ENCODE data around the gene MEGF10.

Gene MEGF10

DNA sequence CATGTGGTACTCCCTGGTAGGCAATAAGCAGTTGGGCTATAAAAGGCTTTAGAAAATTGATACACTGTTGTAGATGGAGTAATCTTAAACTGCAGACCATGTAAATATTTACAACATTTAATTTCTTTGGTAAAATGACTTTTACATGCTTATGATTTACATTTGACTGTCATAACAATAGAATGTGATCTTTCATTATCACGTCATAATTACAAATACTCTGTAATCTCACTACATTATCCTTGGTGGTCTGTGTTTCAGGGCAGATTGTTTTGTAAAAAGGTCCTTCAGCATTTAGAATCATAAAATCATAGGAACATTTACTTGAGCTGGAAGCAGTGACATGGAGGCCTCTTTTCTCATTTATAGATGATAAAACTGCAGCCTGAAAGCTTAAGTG is 153.6 kb downstream of the MEGF10 start:
- Histone ChIP-seq H3K9me3 (ENCODE audit: low read length) (no peaks in the 10 kb centered on the region), H3K36me3 (ENCODE audit: insufficient read depth, low read length) (no peaks in the 10 kb centered on the region), H3K27ac (ENCODE audit: low read depth, low read length, poor library complexity, severe bottlenecking) (no peak overlapping the region), H3K79me2 (ENCODE audit: insufficient read depth, low read length) (no peaks in the 10 kb centered on the region), H3K27me3 (ENCODE audit: insufficient read depth, low read length) (0 out of 2 replicates have a peak, but pooled peaks cover 6% of the 10 kb centered on the region), H3K4me2 (ENCODE audit: low read length) (no peak overlapping the region), H3K9ac (ENCODE audit: low read length) (no peak overlapping the region), H2AFZ (ENCODE audit: low read length) (no peak overlapping the region), H4K20me1 (ENCODE audit: insufficient read depth, low read length) (no peaks in the 10 kb centered on the region), H3K4me3 (ENCODE audit: low read depth, low read length, poor library complexity, severe bottlenecking) (no peak overlapping the region), H3K9me2 (ENCODE audit: low read depth, low read length) (no peaks in the 10 kb centered on the region), H3K4me1 (ENCODE audit: insufficient read depth, low read length, severe bottlenecking) (no peaks in the 10 kb centered on the region), H3F3A (ENCODE audit: insufficient read depth, low read length) (no peaks in the 10 kb centered on the region)
- TF ChIP-seq EZH2 (IDR thresholded peaks at IDR 0.05; ENCODE audit: borderline replicate concordance, low read length), result no peak
- no peak for TF ChIP-seq CTCF (IDR thresholded peaks at IDR 0.05; ENCODE audit: low read length)

- no peak overlapping the region for H3K9ac ChIP-seq (ENCODE audit: low read length)
- no peaks in the 10 kb centered on the region for H4K20me1 ChIP-seq (ENCODE audit: insufficient read depth, low read length)
- TF ChIP-seq EZH2 (IDR thresholded peaks at IDR 0.05; ENCODE audit: borderline replicate concordance, low read length), result no peak
- TF ChIP-seq CTCF (IDR thresholded peaks at IDR 0.05; ENCODE audit: low read length), result no peak
- H3K4me2 ChIP-seq (ENCODE audit: low read length), result no peak overlapping the region
- H3K9me2 ChIP-seq (ENCODE audit: low read depth, low read length), result no peaks in the 10 kb centered on the region
- no peaks in the 10 kb centered on the region for H3K36me3 ChIP-seq (ENCODE audit: insufficient read depth, low read length)
- H3K79me2 ChIP-seq (ENCODE audit: insufficient read depth, low read length), result no peaks in the 10 kb centered on the region
- 0 out of 2 replicates have a peak, but pooled peaks cover 6% of the 10 kb centered on the region for H3K27me3 ChIP-seq (ENCODE audit: insufficient read depth, low read length)
- H2AFZ ChIP-seq (ENCODE audit: low read length), result no peak overlapping the region
- no peaks in the 10 kb centered on the region for H3F3A ChIP-seq (ENCODE audit: insufficient read depth, low read length)
- no peak overlapping the region for H3K4me3 ChIP-seq (ENCODE audit: low read depth, low read length, poor library complexity, severe bottlenecking)
- H3K9me3 ChIP-seq (ENCODE audit: low read length), result no peaks in the 10 kb centered on the region
- H3K4me1 ChIP-seq (ENCODE audit: insufficient read depth, low read length, severe bottlenecking), result no peaks in the 10 kb centered on the region
- no peak overlapping the region for H3K27ac ChIP-seq (ENCODE audit: low read depth, low read length, poor library complexity, severe bottlenecking)
Observed at GRCh38 chr5:127445328-127445727, 154.7 kb downstream of the MEGF10 start.

DNA sequence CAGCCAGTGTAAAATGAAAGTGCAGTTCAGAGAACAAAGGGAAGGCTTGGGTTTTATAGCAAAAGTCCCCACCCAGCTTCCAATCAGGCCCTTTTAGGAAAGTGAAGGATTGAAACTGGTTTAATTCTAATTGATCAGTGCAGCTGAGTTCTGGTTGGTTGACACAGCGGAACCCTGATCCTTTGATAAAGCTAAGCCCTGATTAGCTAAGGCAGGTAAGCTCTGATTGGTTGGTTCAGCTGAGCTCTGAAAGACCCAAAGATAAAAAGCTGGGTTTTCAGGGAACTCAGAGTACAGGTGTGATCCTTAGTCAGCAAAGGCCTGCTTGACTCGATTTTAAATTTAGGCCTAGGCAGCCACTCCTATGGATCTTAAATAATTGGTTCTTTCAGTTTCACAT is 156.0 kb downstream of the MEGF10 start:
- Histone ChIP-seq H3K4me1 (ENCODE audit: insufficient read depth, low read length, severe bottlenecking) (no peaks in the 10 kb centered on the region), H3K9ac (ENCODE audit: low read length) (no peak overlapping the region), H3K36me3 (ENCODE audit: insufficient read depth, low read length) (no peaks in the 10 kb centered on the region), H4K20me1 (ENCODE audit: insufficient read depth, low read length) (no peaks in the 10 kb centered on the region), H3F3A (ENCODE audit: insufficient read depth, low read length) (no peaks in the 10 kb centered on the region), H3K4me3 (ENCODE audit: low read depth, low read length, poor library complexity, severe bottlenecking) (no peak overlapping the region), H3K9me3 (ENCODE audit: low read length) (no peaks in the 10 kb centered on the region), H3K9me2 (ENCODE audit: low read depth, low read length) (no peaks in the 10 kb centered on the region), H3K27me3 (ENCODE audit: insufficient read depth, low read length) (0 out of 2 replicates have a peak, but pooled peaks cover 6% of the 10 kb centered on the region), H3K4me2 (ENCODE audit: low read length) (no peak overlapping the region), H2AFZ (ENCODE audit: low read length) (no peak overlapping the region), H3K27ac (ENCODE audit: low read depth, low read length, poor library complexity, severe bottlenecking) (no peak overlapping the region), H3K79me2 (ENCODE audit: insufficient read depth, low read length) (no peaks in the 10 kb centered on the region)
- TF ChIP-seq CTCF (IDR thresholded peaks at IDR 0.05; ENCODE audit: low read length) (no peak), EZH2 (IDR thresholded peaks at IDR 0.05; ENCODE audit: borderline replicate concordance, low read length) (no peak)
